B cell (primary cell): ENCODE data around the gene NUP98. TPM values are rescaled to one million over a fixed set of nuclear protein-coding genes. Genes with fewer than 3 reads are reported as not detected.

Experiments
- ATAC-seq: fragments of 200-7000 bp; cut with Tn5 transposase; one replicate; pipeline ENCODE4 v1.10.0; 2021; ENCODE audit warnings: low read depth, mild to moderate bottlenecking, moderate number of reproducible peaks, moderate library complexity
- CTCF ChIA-PET: fragments of 350-600 bp; sonication (Branson Sonifier 250); formaldehyde crosslinking; loops from one replicate; lab custom pipeline; 2021; ENCODE audit warnings: antibody characterized with exemption, inconsistent platforms; lab: Charles Lee
- POLR2A ChIA-PET: fragments of 350-600 bp; sonication (Branson Sonifier 250); formaldehyde crosslinking; loops from one replicate; lab custom pipeline; 2021; ENCODE audit warnings: antibody characterized with exemption; lab: Charles Lee
- DNase-seq: peaks from one replicate; pipeline ENCODE4 v3.0.0; 2013
- H2AFZ ChIP-seq: 2 replicates; pipeline ENCODE4 v1.6.1; 2012; ENCODE audit warnings: mild to moderate bottlenecking, low read depth, low read length; ENCODE audit not compliant: insufficient read depth, poor library complexity, severe bottlenecking
- H3K27ac ChIP-seq, 2 donors: 1 replicate in 1 of 2; 2 replicates in 1 of 2; pipeline ENCODE4 v1.5.1; 2012 to 2013; ENCODE audit warnings: low read length in 2 of 2, mild to moderate bottlenecking in 2 of 2, moderate library complexity in 1 of 2
- H3K27me3 ChIP-seq, 4 experiments: fragments of 200-600 bp in 1 of 4; sonication (generic) in 1 of 4; replicated peaks in 1 of 4; 1 replicate in 2 of 4; 2 replicates in 2 of 4; pipeline versions ENCODE4 v1.6.1 to v1.7.0; 2013 to 2016; ENCODE audit warnings: low read length in 3 of 4, mild to moderate bottlenecking in 2 of 4, mixed read lengths in 1 of 4, moderate library complexity in 1 of 4; ENCODE audit not compliant: insufficient read depth in 4 of 4, control insufficient read depth in 3 of 4; ENCODE audit errors: control extremely low read depth in 1 of 4
- H3K36me3 ChIP-seq, 2 experiments: replicated peaks in 1 of 2; 1 replicate in 1 of 2; 2 replicates in 1 of 2; pipeline versions ENCODE4 v1.6.1 to v1.7.1; 2013; ENCODE audit warnings: low read length in 1 of 2; ENCODE audit not compliant: insufficient read depth in 2 of 2, control insufficient read depth in 1 of 2; ENCODE audit errors: control extremely low read depth in 1 of 2, extremely low read depth in 1 of 2
- H3K4me1 ChIP-seq, 2 donors: fragments of 200-600 bp in 1 of 2; sonication (generic) in 1 of 2; 1 replicate in 1 of 2; 2 replicates in 1 of 2; pipeline versions ENCODE4 v1.5.1 to v1.6.1; 2013 to 2017; ENCODE audit warnings: low read length in 2 of 2; ENCODE audit not compliant: control insufficient read depth in 2 of 2, insufficient read depth in 2 of 2
- H3K4me2 ChIP-seq: replicated peaks from 2 replicates; pipeline ENCODE3; 2012; ENCODE audit warnings: mild to moderate bottlenecking, low read depth, low read length; ENCODE audit not compliant: poor library complexity, severe bottlenecking
- H3K4me3 ChIP-seq, 5 experiments: fragments of 200-600 bp in 1 of 5; sonication (generic) in 1 of 5; 1 replicate in 3 of 5; 2 replicates in 2 of 5; pipeline versions ENCODE4 v1.5.1 to v1.7.0; 2011 to 2016; ENCODE audit warnings: low read length in 4 of 5, mild to moderate bottlenecking in 4 of 5, low read depth in 2 of 5, control low read depth in 1 of 5, moderate library complexity in 1 of 5; ENCODE audit not compliant: insufficient read depth in 1 of 5; ENCODE audit errors: control extremely low read depth in 1 of 5, extremely low read depth in 1 of 5
- H3K79me2 ChIP-seq: fragments of 200-600 bp; sonication (generic); one replicate; pipeline ENCODE4 v1.6.0; 2016; ENCODE audit warnings: low read length; ENCODE audit not compliant: control insufficient read depth, insufficient read depth
- H3K9ac ChIP-seq: fragments of 200-600 bp; sonication (generic); 2 replicates; pipeline ENCODE4 v1.6.1; 2017; ENCODE audit warnings: mild to moderate bottlenecking, low read length, moderate library complexity
- H3K9me3 ChIP-seq, 3 donors: one replicate each; pipeline versions ENCODE4 v1.6.1 to v1.7.1; 2013; ENCODE audit warnings: low read length in 2 of 3; ENCODE audit not compliant: control insufficient read depth in 2 of 3, insufficient read depth in 1 of 3; ENCODE audit errors: control extremely low read depth in 1 of 3
- H4K20me1 ChIP-seq: 2 replicates; pipeline ENCODE4 v1.6.0; 2012; ENCODE audit warnings: mild to moderate bottlenecking, low read length; ENCODE audit not compliant: insufficient read depth, control insufficient read depth, poor library complexity, severe bottlenecking
- H3K27ac Mint-ChIP-seq: one replicate; pipeline ENCODE4 v1.8.0; 2021; ENCODE audit warnings: mixed read lengths
- H3K27me3 Mint-ChIP-seq: one replicate; pipeline ENCODE4 v1.8.0; 2021; ENCODE audit warnings: mixed read lengths
- H3K4me1 Mint-ChIP-seq: one replicate; pipeline ENCODE4 v1.8.0; 2021; ENCODE audit warnings: mixed read lengths
- H3K4me3 Mint-ChIP-seq: one replicate; pipeline ENCODE4 v1.8.0; 2021; ENCODE audit warnings: mixed read lengths
- H3K9me3 Mint-ChIP-seq: one replicate; pipeline ENCODE4 v1.8.0; 2022; ENCODE audit warnings: mixed read lengths; ENCODE audit not compliant: insufficient read depth
- CTCF ChIP-seq: fragments of 200-600 bp; IDR thresholded peaks from one replicate; pipeline ENCODE4 v1.8.0; 2022; ENCODE audit warnings: antibody characterized with exemption, mild to moderate bottlenecking
- EZH2 ChIP-seq: IDR thresholded peaks from 2 replicates; pipeline ENCODE4 v1.6.1; 2012; ENCODE audit warnings: borderline replicate concordance, low read depth, mild to moderate bottlenecking, moderate library complexity, low read length; ENCODE audit not compliant: insufficient read depth, poor library complexity, severe bottlenecking
- WGBS: methylation state at CpG from one replicate; pipeline ENCODE4 v1.1.5; 2013; ENCODE audit warnings: missing lambda C conversion rate; ENCODE audit not compliant: insufficient coverage; 5-methylcytosine and 5-hydroxymethylcytosine counted together
- intact Hi-C: fragments of 100-400 bp; cut with micrococcal nuclease; formaldehyde crosslinking; loops from one replicate; pipeline ENCODE4 v1.10.0; 2022
- polyA plus RNA-seq: library from polyadenylated mRNA; depleted of rRNA; stranded (reverse); fragments of >200 nt; gene quantifications from 2 replicates; pipeline ENCODE4 v1.2.3, GENCODE V29; 2012
- total RNA-seq, 2 donors: library from RNA; stranded (reverse); fragments of 120-200 nt in 1 of 2; gene quantifications; 1 replicate in 1 of 2; 2 replicates in 1 of 2; pipeline versions ENCODE4 v1.2.3 to v1.2.4, GENCODE V29; 2013 to 2022

Gene NUP98
- total and polyA plus RNA-seq, 2 donors (not counting 1 experiment from before 2014, with no cell fraction given), result 99.8 to 111 TPM

- H3K4me3 ChIP-seq, result peak overlapping the region; percentile 1 to 97 (median 17)
- Mint-ChIP-seq H3K4me1 (peaks cover 84% of the 10 kb centered on the region), H3K27me3 (no peaks in the 10 kb centered on the region), H3K27ac (peak overlapping the region; percentile 89), H3K4me3 (peak overlapping the region; percentile 97), H3K9me3 (no peaks in the 10 kb centered on the region)
- no peak overlapping the region for H2AFZ ChIP-seq
- TF ChIP-seq EZH2 (no peak), CTCF (no peak)
- ChIA-PET CTCF (interaction anchor here (1.8 to 28.7 kb wide), 6 partner anchors 12 to 233 kb away, joined by 5 to 819 read pairs (median 46); partner anchors contain the start of genes PGAP2 and STIM1), POLR2A (interaction anchor here (0.6 to 2.7 kb wide), 4 partner anchors 17 to 258 kb away, joined by 3 to 17 read pairs (median 6); partner anchors contain the start of gene STIM1)
- peak overlapping the region; percentile 89 to 98 for H3K27ac ChIP-seq
- H4K20me1 ChIP-seq, result peaks cover 80% of the 10 kb centered on the region
- no peaks in the 10 kb centered on the region for H3K27me3 ChIP-seq
- no peak for ATAC-seq
- H3K79me2 ChIP-seq, result peaks cover 88% of the 10 kb centered on the region
- peaks cover 4 to 15% of the 10 kb centered on the region in 2 experiments for H3K36me3 ChIP-seq
- 0% methylated on average over 2 of the region's 5 CpGs for WGBS
- H3K9me3 ChIP-seq, result no peaks in the 10 kb centered on the region
- DNase-seq, result peak; percentile 44
- H3K4me1 ChIP-seq, result peaks cover 77 to 87% of the 10 kb centered on the region in 2 donors
- intact Hi-C loops, result no loop called here
- peak overlapping the region; percentile 88 for H3K9ac ChIP-seq
- peak overlapping the region; percentile 98 for H3K4me2 ChIP-seq
Measured at GRCh38 chr11:3836903-3837302, 39.5 kb upstream of the NUP98 start.

DNA sequence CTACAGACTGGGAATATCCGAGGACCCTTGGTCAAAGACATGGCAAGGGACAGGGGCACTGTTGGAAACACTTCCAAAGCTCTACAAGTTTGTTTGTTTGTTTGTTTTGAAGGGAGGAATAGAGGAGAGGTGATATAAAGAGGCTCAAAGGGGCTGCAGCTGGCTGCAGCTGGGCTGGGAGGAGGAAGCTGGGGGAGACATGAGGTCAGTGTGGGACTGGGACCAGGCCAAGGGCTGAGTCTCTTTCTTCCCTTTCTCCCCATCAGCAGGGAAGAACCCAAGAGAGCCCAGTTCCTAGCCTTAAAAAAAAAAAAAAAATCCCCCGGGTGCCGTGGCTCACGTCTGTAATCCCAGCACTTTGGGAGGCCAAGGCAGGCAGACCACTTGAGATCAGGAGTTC, 38.4 kb upstream of the NUP98 start:
- Histone ChIP-seq H3K4me1 (peaks cover 86 to 95% of the 10 kb centered on the region in 2 donors), H3K79me2 (peaks cover 100% of the 10 kb centered on the region), H3K4me3 (peak overlapping the region in 1 of 5 experiments; percentile 53), H3K9me3 (no peaks in the 10 kb centered on the region), H4K20me1 (peaks cover 91% of the 10 kb centered on the region), H2AFZ (no peak overlapping the region), H3K4me2 (peak overlapping the region; percentile 98), H3K9ac (no peak overlapping the region), H3K27ac (peak overlapping the region in 1 of 2 donors; percentile 16), H3K36me3 (peaks cover 4 to 27% of the 10 kb centered on the region in 2 experiments), H3K27me3 (no peaks in the 10 kb centered on the region)
- ChIA-PET POLR2A (interaction anchor here (0.7 kb wide), 2 partner anchors 17 to 39 kb away, joined by 4 read pairs; no protein-coding TSS in a partner anchor), CTCF (interaction anchor here (0.6 to 28.7 kb wide), 8 partner anchors 8 to 237 kb away, joined by 3 to 662 read pairs (median 5); partner anchors contain the start of genes PGAP2 and STIM1)
- intact Hi-C loops, result no loop called here
- DNase-seq (no peak), ATAC-seq (no peak)
- Mint-ChIP-seq H3K9me3 (no peaks in the 10 kb centered on the region), H3K27me3 (no peaks in the 10 kb centered on the region), H3K4me3 (peak overlapping the region; percentile 66), H3K4me1 (peaks cover 89% of the 10 kb centered on the region), H3K27ac (peak overlapping the region; percentile 60)
- no peak for TF ChIP-seq EZH2
- no peak for TF ChIP-seq CTCF
- 92% methylated on average over 1 of the region's 4 CpGs for WGBS
